ENCODE results near the gene GUCY1A1.
"Not testable (repeated sequence)": the region's sequence is repeated elsewhere in the genome, so short reads cannot be mapped to it uniquely, and the experiment has no call there.

The GUCY1A1 gene

GRCh38 chr4:155643087-155643486, 23.6 kb upstream of the GUCY1A1 start:
- DNase-seq (ENCODE audit: low read depth) = no peak
- H3K4me3 ChIP-seq (ENCODE audit: low read depth, low read length) = no peak overlapping the region
- TF ChIP-seq CTCF (IDR thresholded peaks at IDR 0.05; ENCODE audit: insufficient read depth, low read depth, low read length, missing control alignments) = no peak

GRCh38 chr4:155646001-155646400, 20.6 kb upstream of the GUCY1A1 start:
- TF ChIP-seq CTCF (IDR thresholded peaks at IDR 0.05; ENCODE audit: insufficient read depth, low read depth, low read length, missing control alignments) = no peak
- H3K4me3 ChIP-seq (ENCODE audit: low read depth, low read length) = no peak overlapping the region
- no peak for DNase-seq (ENCODE audit: low read depth)

GRCh38 chr4:155650785-155651184, 15.9 kb upstream of the GUCY1A1 start:
- DNase-seq (ENCODE audit: low read depth); H3K4me3 ChIP-seq (ENCODE audit: low read depth, low read length): not testable (repeated sequence)

GRCh38 chr4:155653052-155653451, 13.6 kb upstream of the GUCY1A1 start:
- DNase-seq (ENCODE audit: low read depth) = no peak
- no peak for TF ChIP-seq CTCF (IDR thresholded peaks at IDR 0.05; ENCODE audit: insufficient read depth, low read depth, low read length, missing control alignments)
- H3K4me3 ChIP-seq (ENCODE audit: low read depth, low read length) = no peak overlapping the region

GRCh38 chr4:155656025-155656424, 10.6 kb upstream of the GUCY1A1 start:
- H3K4me3 ChIP-seq (ENCODE audit: low read depth, low read length) = no peak overlapping the region
- TF ChIP-seq CTCF (IDR thresholded peaks at IDR 0.05; ENCODE audit: insufficient read depth, low read depth, low read length, missing control alignments) = no peak
- no peak for DNase-seq (ENCODE audit: low read depth)

GRCh38 chr4:155657169-155657568, 9.5 kb upstream of the GUCY1A1 start:
- no peak for TF ChIP-seq CTCF (IDR thresholded peaks at IDR 0.05; ENCODE audit: insufficient read depth, low read depth, low read length, missing control alignments)
- H3K4me3 ChIP-seq (ENCODE audit: low read depth, low read length) = no peak overlapping the region
- no peak for DNase-seq (ENCODE audit: low read depth)

GRCh38 chr4:155657985-155658680, 8.5 kb upstream of the GUCY1A1 start:
- no peak overlapping the region for H3K4me3 ChIP-seq (ENCODE audit: low read depth, low read length)
- no peak for DNase-seq (ENCODE audit: low read depth)
- no peak for TF ChIP-seq CTCF (IDR thresholded peaks at IDR 0.05; ENCODE audit: insufficient read depth, low read depth, low read length, missing control alignments)

Measured in GM12865 (cell line).